GM19025 (cell line): ENCODE measurements around the gene RGCC.
"Not testable (repeated sequence)": the region's sequence is repeated elsewhere in the genome, so short reads cannot be mapped to it uniquely, and the experiment has no call there.

Experiments
- ATAC-seq: cut with Tn5 transposase; IDR thresholded peaks from one replicate; pipeline ENCODE4 v1.9.1; 2021; ENCODE audit warnings: mild to moderate bottlenecking, low read depth, moderate library complexity; ENCODE audit not compliant: unreplicated experiment

The RGCC gene

DNA sequence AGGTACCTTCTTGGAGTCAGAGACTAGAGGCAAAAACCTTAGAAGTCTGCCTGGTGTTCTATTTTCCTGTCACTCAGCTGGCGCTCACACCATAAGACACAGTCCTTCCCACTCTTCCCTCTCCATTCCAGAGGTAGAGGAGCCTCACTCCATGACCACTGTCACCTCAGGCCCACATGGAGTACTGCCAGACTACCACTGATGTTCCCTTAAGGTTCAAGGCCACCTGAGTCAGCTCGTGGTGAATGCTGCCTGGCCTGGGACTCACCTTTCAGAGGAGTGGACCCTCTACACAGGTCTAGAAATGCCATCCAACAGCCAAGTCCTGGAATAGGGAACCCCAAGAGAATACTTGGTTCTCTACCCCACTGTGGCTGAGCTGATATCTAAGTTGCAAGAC lies 29.9 kb downstream of the RGCC start:
- no peak for ATAC-seq

DNA sequence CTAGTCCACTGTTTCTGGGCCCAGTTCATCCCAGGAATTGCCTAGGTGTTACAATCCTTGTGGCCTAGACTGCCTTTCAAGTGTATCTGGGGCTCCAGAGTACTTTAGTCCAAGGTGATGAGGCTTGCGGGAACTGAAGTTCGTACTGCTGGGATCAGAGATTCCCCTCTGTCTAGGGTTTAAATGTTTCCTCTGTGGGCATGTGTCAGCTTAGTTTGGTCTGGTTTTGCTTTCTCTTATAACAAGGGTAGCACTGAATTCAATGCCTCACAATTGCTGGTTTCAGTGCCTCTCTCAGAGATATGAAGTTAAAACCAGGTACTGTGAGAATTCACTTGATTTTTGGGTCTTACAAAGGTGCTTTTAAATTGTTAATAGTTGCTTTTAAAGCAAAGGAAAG lies 30.8 kb downstream of the RGCC start:
- peak; percentile 55 for ATAC-seq

DNA sequence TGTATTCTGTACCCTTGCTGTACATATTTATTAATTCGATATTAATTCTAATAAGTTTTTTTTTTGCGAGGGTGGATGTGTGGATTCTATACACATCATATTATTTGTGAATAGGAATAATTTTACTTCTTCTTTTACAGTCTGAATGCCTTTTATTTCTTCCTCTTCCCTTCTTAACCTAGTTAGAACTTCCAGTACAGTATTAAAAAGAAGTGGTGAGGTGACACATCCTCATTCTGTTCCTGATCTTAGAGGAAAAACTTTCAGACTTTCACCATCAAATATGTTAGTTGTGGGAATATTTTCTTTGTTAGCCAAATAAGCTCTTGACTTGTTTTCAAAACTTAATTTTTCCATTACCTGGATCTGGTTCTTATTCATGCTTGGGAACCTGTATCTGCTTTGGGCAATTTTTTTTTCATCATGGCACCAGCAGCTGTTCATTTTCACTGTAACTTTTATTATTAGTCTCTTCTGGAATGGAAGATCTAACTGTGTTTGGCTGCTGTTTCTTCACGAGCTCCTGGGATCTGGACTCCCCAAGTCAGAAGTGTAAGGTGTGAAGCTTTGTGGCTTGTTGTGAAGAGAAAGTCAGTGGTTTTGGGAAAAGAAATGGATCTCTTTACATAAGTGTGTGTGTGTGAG lies 33.1 kb downstream of the RGCC start:
- no peak for ATAC-seq

DNA sequence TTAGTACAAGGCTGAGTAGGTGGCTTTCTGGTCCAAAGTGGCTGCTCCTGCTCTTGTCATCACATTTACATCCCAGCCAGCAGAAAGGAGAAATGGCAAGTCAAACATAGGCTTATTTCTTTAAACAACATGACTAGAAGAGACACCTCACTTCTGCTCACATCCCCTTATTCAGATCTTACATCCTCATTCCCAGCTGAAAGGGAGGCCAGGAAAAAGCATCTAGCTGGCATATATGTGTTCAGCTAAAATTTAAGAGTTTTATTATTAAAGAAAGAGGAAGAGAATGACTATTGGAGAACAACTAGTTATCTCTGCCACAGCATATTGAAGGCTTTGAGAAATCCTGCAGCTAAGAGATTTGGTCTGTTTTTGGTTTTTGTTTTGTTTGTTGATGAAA lies 34.1 kb downstream of the RGCC start:
- no peak for ATAC-seq

DNA sequence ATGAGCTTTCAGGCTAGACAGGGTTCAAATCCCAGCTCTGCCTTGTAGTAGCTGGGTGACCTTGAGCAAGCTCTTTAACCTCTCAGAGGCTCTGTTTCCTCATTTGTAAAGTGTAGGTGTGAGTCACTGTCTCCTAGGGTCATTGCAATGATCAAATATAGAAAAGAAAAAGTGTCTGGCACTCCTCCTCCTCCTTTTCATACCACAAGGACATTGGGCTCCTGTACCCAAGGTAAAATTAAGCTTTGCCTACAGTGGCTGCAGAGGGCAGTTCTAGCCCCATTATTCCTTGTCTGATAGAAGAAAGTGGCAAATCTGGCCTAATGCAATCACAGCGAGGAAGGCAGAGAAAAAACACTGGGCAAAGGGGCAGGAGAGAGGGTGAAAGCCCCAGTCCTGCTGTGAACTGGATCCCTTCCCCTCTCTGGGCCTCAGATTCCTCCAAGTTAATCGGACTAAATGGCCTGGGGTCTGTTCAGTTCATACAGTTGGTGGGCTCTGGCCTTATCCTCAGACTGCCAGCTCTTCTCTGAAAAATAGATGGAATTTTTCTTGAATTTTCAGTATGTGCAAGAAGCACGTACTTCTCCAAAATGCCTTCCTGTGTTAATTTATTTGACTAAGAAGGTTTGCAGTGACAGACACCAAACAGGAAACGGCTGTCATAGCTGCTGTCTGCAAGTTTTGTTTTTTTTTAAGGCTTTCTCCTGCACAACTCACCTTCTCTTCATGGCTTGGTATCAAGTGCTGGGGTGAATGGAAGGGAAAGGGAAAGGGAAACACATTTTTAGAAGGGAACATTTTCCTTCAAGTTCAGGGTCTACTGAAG lies 35.3 kb downstream of the RGCC start:
- no peak for ATAC-seq

DNA sequence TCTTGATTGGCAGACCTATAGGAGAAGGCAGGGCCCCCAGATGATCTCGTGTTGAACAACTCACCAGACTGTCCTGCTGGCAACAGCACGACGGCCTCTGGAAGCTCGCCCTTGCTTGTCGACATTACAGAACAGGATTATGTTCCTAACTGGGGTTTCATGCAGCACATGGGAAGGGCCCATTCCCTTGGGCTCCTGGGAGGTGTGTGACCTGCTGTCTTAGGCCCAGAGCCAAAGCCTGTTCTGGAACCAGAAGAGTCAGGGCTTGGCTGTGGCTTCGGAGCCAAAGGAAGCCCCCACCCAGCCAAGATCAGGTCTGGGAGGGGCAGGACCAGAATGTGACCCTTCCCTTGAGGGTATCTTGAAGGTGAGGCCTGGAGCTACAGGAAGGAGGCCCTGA lies 36.9 kb downstream of the RGCC start:
- ATAC-seq: no peak

DNA sequence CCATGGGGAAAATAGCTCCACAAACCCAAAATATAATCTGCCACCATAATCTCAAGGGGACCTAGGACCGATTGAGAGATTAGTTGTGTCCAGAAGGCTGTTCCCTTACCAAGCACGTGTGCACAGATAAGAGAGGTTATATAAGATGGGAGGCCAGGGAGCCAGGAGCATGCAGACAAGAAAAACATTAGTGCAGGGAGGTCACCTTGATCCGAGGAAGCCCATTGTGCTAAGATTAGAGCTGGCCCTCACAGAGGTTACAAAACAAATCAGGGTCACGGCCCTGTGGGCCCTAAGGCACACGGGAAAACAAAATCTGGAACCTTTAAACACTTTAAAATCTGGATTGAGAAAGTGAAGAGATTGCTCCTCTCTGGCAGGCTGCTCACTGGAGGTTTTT lies 37.7 kb downstream of the RGCC start:
- ATAC-seq: no peak

DNA sequence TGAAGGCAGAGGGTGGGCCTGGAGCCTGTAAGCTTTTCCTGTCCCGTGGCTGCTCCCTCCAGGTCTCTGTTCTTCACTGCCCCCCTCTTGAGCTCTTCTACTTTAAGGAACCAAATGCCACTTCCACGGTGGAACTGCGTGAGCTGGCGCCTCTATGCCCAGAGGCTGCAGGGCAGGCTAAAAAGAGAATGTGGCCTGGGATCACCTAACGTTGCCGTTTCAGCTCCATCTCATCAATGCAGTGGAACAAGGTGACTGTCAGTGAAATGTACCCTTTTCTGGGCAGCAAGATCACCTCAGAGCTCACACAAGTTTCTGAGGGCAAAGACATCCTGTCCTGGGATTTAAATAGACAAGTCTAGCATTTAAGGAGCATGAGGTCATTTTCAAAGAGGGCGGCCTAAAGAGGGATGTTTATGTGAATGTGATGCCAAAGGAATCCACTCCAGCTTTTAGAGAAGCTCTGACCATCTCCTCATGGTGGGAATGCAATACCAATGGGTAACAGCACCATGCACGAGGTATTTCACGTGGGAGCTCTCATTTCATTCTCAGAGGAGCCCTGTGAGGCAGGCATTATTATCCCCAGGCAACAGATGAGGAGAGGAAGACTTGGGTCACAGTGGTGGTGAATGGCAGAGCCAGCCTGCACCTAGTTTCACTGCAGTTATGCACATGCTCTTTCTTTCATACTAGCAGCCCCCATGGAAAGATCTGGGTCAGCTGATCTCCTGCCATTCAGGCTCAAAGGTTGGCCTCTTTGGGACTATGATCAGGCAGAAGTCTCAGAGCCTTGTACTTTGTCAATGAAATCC lies 39.3 kb downstream of the RGCC start:
- ATAC-seq: no peak

DNA sequence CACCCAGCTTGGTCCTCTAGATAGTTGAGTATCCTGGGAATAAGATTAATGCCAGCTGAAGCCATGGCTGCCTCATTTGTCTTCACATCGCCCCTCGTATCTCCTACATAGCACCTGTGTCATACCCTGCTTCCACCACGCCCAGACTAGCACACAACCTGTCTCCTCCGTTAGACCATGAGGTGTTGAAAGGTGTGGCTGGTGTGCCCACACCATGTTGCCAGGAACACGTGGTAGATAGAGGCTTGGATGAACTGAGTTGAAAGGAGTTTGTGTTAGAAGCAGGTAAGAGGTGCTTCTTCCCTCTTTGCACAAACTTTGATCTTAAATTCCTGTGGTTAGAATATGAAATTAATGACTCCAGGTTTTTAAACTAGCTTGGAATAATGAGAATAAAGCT lies 40.1 kb downstream of the RGCC start:
- no peak for ATAC-seq

DNA sequence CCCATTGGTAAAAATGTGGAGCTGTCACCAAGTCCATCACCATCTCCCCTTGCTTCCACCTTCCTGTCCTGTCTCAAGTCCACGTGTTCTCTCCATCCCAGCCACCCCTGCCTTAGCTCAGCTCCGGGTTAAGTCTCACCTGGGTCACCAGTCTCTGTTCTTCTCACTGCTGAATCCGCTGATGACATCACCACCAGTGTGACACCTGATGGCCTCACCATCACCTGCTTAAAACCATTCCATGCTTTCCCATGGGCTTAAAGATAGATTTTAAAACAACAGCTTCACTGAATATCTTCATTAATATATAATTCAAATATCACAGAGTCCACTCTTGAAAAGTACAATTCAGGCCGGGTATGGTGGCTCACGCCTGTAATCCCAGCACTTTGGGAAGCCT lies 42.1 kb downstream of the RGCC start:
- ATAC-seq: no peak

DNA sequence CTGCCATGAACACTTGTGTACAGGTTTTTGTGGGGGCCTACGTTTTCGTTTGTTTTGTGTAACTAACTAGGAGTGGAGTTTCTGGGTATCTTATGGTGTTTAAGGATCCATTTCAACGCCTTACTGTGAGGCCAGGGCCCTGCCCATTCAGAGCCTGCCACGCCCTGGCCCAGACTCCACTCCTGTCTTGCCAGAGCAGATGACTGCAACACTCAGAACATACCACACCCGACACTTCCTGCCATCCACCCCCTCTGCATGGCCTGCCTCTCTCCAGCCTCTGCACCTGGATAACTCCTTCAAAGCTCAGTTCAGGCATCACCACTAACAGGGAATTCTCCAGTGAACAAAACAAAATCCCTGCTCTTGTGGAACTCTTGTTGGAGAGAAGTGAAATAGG lies 43.2 kb downstream of the RGCC start:
- ATAC-seq: no peak

DNA sequence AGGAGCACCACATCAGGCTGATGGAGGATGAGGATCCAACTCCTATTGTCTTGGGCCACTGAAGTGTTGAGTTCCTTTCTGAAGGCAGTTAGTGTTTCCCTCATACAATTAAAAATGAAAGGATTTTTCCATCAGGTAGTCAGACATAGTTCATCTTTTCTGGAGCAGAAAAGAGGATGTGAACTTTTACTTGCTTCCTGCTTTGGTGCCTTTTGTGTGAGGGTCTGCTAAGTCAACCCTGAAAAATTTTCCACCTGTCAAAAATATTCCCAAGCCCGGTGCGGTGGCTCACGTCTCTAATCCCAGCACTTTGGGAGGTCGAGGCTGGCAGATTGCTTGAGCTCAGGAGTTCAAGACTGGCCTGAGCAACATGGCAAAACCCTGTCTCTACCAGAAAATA lies 43.9 kb downstream of the RGCC start:
- no peak for ATAC-seq

DNA sequence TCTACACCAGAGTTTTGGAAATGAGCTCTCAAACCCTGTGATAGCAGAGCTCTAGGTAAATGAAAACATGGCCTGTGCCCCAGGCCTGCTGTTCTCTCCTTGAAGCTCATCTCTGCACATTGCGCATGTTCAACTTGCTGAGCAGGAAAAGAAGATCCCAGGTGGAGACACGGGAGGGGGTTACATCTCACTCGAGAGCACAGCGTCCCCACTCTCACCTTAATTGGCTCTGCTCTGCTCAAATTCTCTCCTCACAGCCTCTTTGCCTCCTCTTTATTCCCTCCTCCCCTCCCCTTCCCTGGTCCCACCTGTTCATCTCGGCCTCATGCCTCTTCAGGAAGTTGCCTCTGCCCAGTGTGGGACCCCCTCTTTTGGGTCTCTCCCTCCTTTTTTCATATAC lies 44.7 kb downstream of the RGCC start:
- no peak for ATAC-seq

DNA sequence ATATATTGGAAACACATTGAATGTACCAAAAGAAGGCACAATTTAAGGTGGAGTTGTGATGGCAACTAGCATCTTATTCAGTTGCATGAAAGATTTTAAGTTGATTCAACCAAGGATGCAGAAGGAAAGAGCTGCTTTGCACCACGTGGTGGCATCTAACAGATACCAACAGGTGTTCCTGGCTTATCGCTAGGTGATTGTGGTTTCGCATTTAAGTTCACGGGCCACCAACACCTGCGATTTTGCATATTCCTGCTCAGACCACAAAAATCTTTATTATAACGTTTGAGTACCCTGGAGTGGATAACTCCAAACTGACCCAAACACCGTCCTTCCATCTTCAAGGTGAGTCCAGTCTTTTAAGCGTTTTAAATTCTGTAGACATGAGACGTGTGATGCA lies 45.3 kb downstream of the RGCC start:
- peak; percentile 77 for ATAC-seq

DNA sequence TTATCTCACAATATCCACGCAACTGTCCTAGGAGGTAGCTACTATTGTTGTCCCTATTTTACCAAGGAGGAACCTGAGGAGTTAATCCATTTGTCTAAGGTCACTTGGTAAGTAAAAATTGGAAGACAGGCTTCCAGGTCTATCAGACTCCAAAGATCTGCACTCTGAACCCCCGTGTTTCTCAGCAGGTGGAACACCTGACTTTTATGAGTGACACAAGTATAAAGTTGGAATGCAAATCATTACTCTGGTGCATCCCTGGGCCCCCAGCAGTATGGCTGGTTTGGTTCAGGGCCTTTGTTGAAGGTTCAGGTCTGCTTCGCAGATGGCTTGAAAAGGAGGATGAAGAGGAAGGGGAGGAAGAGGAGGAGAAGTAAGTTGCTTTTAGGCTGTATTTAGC lies 46.0 kb downstream of the RGCC start:
- ATAC-seq: no peak

DNA sequence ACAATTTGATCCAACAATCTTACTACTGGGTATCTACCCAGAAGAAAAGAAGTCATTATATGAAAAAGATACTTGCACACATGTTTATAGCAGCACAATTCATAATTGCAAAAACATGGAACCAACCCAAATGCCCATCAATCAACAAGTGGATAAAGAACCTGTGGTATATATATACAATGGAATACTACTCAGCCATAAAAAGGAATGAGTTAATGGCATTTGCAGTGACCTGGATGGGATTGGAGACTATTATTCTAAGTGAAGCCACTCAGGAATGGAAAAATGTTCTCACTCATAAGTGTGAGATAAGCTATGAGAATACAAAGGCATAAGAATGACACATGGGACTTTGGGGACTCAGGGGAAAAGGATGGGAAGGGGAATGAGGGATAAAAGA lies 47.3 kb downstream of the RGCC start:
- not testable (repeated sequence) for ATAC-seq

DNA sequence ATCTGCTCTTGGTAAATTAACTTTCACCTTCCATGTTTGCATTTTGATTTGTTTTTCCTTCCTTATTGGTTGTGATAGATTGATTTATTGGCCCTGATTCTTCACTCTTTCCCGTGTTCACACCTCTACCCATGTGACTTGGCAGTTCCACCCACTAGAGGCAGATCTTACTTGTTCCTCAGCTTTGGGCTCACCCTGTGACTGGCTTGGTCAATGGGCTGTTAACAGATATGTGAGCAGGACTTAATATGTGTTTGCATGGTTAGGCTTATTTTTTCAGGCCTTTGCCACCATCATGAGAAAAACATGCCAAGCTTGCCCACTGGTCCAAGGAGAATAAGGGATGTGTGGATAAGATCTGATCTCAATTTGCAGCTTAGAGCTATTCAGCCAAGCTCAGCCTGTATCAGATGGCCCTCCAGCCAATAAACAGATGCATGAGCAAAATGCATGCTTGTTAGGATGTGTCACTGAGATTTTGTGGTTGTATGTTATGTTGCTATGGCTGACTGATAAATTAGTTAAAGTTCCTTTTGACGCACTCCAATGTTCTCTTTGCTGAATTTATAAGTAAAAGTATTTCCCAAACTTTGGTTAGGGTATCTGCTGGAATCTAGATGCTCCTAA lies 48.0 kb downstream of the RGCC start:
- no peak for ATAC-seq

DNA sequence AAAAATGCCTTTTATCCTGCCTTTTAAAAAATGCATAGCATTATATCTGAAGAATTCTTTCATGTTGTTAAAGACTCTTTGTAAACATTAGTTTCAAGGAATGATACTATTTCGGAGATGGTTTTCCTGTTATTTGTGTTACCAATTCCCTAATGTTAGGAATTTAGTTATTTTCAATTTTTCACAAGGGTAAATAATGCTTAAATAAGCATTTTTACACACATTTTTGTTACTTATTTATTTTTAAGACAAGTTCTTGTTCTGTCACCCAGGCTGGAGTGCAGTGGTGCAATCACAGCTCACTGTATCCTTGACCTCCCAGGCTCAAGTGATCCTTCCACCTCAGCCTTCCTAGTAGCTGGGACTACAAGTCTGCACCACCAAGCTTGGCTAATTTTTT lies 49.0 kb downstream of the RGCC start:
- ATAC-seq: no peak

DNA sequence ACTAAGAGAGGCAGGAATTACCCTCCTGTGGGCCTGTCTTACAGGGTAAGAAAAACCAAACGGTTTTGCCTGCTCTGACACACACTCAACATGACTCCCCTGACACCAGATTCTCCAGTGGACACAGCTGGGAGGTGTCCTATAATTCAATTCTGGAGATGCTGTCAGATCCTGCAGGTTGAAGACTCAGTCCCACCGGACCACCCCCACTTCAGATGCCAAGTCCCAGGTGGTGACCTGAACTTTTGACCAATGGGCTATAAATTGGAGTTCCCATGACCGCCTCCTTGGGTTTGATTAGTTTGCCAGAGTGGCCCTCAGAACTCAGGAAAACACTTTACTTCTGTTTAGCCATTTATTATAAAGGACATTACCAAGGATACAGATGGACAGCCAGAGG lies 52.6 kb downstream of the RGCC start:
- ATAC-seq: no peak

DNA sequence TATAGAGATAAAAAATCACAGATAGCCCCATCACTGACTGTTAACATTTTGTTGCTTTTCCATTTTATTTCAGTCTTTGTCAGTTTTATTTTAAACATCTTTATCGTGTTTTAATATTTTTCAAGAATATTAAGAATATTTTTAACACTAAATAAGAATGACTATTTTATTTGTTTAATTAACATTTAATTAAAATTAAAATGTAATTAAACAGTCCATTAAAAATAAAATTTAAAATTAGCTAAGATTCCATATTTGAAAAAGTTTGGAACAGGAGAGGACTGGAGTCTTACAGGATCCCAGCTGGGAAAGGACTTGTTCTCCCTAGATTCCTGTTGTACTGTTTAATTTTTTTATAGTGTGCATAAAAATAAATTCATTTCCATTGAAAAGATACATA lies 54.5 kb downstream of the RGCC start:
- ATAC-seq: no peak

DNA sequence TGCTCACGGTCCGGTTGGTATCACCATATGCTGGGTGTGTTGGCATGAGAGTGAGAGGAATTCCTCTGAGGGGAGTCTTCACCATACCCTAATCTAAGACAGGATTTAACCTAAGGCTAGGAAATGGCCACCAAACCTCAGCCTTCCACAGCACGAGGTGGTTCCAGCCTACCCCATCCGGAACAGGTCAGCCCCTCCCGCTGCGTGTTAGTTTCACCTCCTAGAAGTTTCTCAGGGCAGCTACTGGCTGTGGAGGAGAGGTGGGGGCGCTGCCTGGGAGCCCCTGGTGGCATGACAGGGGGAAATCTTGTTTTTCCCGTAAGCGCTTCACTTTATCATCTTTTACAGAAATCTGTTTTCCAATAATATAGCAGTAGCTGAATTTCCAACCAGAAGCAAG lies 55.1 kb downstream of the RGCC start:
- ATAC-seq: no peak
